ENCODE data around the gene COL6A2. TPM values are rescaled to one million over a fixed set of nuclear protein-coding genes. Genes with fewer than 3 reads are reported as not detected.

COL6A2 gene
- total and polyA plus RNA-seq, 2 experiments from 2014 or later = 650 to 1,939 TPM

DNA sequence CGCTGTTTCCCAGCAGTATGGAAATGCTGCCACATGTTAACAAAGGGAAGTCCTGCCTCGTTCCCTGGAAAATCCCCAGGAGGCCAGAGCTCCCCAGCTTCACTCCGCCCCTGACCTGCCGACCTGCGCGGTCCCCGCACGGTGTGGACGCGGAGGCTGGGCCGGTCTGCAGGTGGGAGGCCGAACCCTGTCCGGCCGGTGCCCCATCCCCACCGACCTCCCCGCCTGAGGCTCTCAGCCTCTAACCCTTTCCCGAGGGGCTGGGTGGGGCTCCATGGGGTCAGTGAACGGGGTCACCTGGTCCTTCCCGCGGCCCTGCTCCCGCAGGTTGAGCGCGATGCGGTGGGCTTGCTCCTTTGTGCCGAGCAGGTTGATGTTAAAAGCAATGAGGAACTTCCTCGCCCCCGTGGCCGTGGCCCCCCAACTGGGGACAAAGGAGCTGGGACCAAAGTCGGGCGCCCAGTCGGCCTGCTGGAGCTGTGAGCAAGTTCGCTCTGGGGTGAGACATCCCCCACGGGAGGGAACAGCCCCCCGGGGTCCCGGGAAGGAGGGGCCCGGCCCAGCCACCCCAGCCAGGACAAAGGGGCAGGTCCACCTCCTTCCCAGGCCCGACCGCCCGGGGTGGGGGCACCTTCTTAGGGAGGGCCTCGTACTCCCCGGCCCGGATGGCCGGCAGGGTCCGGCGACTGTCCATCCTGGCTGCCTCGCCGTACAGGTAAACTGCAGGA lies 53.5 kb downstream of the COL6A2 start:
- Histone ChIP-seq H3K4me1 (ENCODE audit: insufficient read depth) (no peaks in the 10 kb centered on the region), H2AFZ (no peak overlapping the region), H3K79me2 (ENCODE audit: insufficient read depth) (no peaks in the 10 kb centered on the region), H3K36me3 (ENCODE audit: low read depth) (no peaks in the 10 kb centered on the region), H3K9me2 (ENCODE audit: insufficient read depth) (no peaks in the 10 kb centered on the region), H3K27ac (no peak overlapping the region), H3K9ac (no peak overlapping the region), H3K4me3 (no peak overlapping the region), H4K20me1 (ENCODE audit: insufficient read depth) (no peaks in the 10 kb centered on the region), H3K27me3 (replicated peaks; ENCODE audit: insufficient read depth) (no peaks in the 10 kb centered on the region), H3K4me2 (ENCODE audit: unreplicated experiment) (no peak overlapping the region), H3K9me3 (ENCODE audit: low read depth) (no peaks in the 10 kb centered on the region), H3F3A (ENCODE audit: insufficient read depth) (peaks cover 6% of the 10 kb centered on the region; the same call in 1 of the 2 replicates)
- WGBS, 2 experiments (ENCODE audit: low coverage in 1 of 2, low lambda C conversion rate in 2 of 2, missing lambda C conversion rate in 2 of 2) = 89 to 90% methylated on average over 43 to 46 of the region's 47 CpGs
- in situ Hi-C loops (cut with MboI) = no loop called here
- no peak for DNase-seq
- TF ChIP-seq EZH2phosphoT487 (IDR thresholded peaks at IDR 0.05; ENCODE audit: insufficient read depth, low read depth) (no peak), EZH2 (IDR thresholded peaks at IDR 0.05; ENCODE audit: insufficient read depth, poor library complexity, severe bottlenecking) (no peak)

DNA sequence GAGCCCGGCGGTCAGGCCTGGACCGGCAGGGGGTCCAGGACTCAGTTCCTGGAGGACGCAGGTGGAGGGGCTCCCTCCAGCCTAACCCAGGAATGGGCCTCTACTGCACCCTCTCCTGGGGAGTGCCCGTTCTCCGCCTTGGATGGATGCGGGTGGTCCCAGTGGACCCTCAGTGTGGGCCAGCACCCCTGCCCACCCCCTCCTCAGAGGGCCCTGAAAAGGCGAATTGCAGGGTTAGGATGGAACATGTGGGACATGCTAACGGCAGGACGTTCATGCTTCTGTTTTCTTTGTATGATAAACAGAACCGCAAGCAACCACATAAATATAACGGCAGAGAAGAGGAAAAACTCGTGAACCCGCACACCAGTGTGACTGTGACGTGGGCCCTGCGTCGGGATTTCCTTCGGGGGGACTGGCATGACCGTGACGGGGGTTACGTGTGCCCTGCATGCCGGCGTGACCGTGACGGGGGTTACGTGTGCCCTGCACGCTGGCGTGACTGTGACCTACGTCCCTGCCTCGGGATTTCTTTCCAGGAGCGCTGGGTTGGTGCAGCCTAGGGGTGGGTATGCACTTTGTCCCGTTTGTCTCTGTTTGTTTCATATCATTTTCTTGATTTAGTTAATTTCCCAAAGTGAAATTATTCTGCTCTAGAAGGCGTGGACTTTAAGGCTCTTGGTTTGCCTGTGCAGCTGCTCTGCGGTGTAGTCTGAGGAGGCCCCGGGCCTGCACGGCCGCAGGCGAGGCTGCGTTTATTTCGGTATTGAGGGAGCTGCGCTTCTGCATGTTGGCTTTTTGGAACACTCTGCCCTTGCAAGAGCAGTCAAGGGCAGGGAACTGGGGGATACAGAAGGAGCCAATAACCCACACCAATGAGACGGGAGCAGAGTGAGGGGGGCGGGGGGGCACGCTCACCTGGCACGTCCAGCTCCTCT lies 54.3 kb downstream of the COL6A2 start:
- no peaks in the 10 kb centered on the region for H3K36me3 ChIP-seq (ENCODE audit: low read depth)
- no peaks in the 10 kb centered on the region for H3K9me3 ChIP-seq (ENCODE audit: low read depth)
- TF ChIP-seq EZH2 (IDR thresholded peaks at IDR 0.05; ENCODE audit: insufficient read depth, poor library complexity, severe bottlenecking) = no peak
- TF ChIP-seq EZH2phosphoT487 (IDR thresholded peaks at IDR 0.05; ENCODE audit: insufficient read depth, low read depth) = no peak
- no peak overlapping the region for H3K4me3 ChIP-seq
- H2AFZ ChIP-seq = no peak overlapping the region
- DNase-seq = no peak
- H3F3A ChIP-seq (ENCODE audit: insufficient read depth) = peaks cover 6% of the 10 kb centered on the region; the same call in 1 of the 2 replicates
- no peaks in the 10 kb centered on the region for H3K27me3 ChIP-seq (replicated peaks; ENCODE audit: insufficient read depth)
- no peak overlapping the region for H3K9ac ChIP-seq
- no peaks in the 10 kb centered on the region for H3K4me1 ChIP-seq (ENCODE audit: insufficient read depth)
- in situ Hi-C loops (cut with MboI) = no loop called here
- H3K4me2 ChIP-seq (ENCODE audit: unreplicated experiment) = no peak overlapping the region
- 85 to 89% methylated on average over 44 to 45 of the region's 45 CpGs for WGBS, 2 experiments (ENCODE audit: low coverage in 1 of 2, low lambda C conversion rate in 2 of 2, missing lambda C conversion rate in 2 of 2)
- no peaks in the 10 kb centered on the region for H4K20me1 ChIP-seq (ENCODE audit: insufficient read depth)
- H3K27ac ChIP-seq = no peak overlapping the region
- H3K9me2 ChIP-seq (ENCODE audit: insufficient read depth) = no peaks in the 10 kb centered on the region
- no peaks in the 10 kb centered on the region for H3K79me2 ChIP-seq (ENCODE audit: insufficient read depth)

DNA sequence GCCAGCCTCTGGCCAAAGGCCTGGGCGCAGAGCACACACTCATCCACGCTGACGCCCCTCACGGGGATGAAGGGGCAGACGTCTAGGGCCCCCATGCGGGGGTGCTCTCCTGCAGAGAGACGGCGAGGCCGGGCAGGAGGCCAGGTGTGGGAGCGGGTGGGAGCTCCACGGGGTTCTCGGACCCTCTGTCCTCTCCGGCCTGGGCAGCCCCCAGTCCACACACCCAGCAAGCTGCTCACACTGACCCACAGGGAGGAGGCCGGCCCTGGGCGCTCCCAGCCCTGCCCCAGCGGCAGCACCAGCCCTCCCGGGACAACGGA lies 55.0 kb downstream of the COL6A2 start:
- in situ Hi-C loops (cut with MboI) = no loop called here
- Histone ChIP-seq H3K36me3 (ENCODE audit: low read depth) (no peaks in the 10 kb centered on the region), H3K9me3 (ENCODE audit: low read depth) (no peaks in the 10 kb centered on the region), H2AFZ (peak overlapping the region; percentile 55; the same call in 1 of the 2 replicates), H3K79me2 (ENCODE audit: insufficient read depth) (no peaks in the 10 kb centered on the region), H4K20me1 (ENCODE audit: insufficient read depth) (no peaks in the 10 kb centered on the region), H3F3A (ENCODE audit: insufficient read depth) (peaks cover 6% of the 10 kb centered on the region; the same call in 1 of the 2 replicates), H3K4me3 (0 out of 2 replicates have a peak overlapping the region, but pooled peaks have one; percentile 12), H3K9ac (no peak overlapping the region), H3K4me2 (ENCODE audit: unreplicated experiment) (peak overlapping the region; percentile 16), H3K4me1 (ENCODE audit: insufficient read depth) (no peaks in the 10 kb centered on the region), H3K27ac (no peak overlapping the region), H3K27me3 (replicated peaks; ENCODE audit: insufficient read depth) (no peaks in the 10 kb centered on the region), H3K9me2 (ENCODE audit: insufficient read depth) (no peaks in the 10 kb centered on the region)
- DNase-seq = no peak
- TF ChIP-seq EZH2phosphoT487 (IDR thresholded peaks at IDR 0.05; ENCODE audit: insufficient read depth, low read depth) = no peak
- TF ChIP-seq EZH2 (IDR thresholded peaks at IDR 0.05; ENCODE audit: insufficient read depth, poor library complexity, severe bottlenecking) = no peak
- 31 to 33% methylated on average over 16 to 18 of the region's 18 CpGs for WGBS, 2 experiments (ENCODE audit: low coverage in 1 of 2, low lambda C conversion rate in 2 of 2, missing lambda C conversion rate in 2 of 2)

Measured in GM23248 (cell line).